HG03354 (cell line): Measurements from ENCODE around the gene ARHGAP12.
A peak's percentile ranks its signal among the peaks of the same experiment; 100 is the strongest.

Source experiments
- ATAC-seq: cut with Tn5 transposase; IDR thresholded peaks from one replicate; pipeline ENCODE4 v1.9.1; 2021; ENCODE audit warnings: mild to moderate bottlenecking; ENCODE audit not compliant: unreplicated experiment, poor library complexity, severe bottlenecking

Gene ARHGAP12

DNA sequence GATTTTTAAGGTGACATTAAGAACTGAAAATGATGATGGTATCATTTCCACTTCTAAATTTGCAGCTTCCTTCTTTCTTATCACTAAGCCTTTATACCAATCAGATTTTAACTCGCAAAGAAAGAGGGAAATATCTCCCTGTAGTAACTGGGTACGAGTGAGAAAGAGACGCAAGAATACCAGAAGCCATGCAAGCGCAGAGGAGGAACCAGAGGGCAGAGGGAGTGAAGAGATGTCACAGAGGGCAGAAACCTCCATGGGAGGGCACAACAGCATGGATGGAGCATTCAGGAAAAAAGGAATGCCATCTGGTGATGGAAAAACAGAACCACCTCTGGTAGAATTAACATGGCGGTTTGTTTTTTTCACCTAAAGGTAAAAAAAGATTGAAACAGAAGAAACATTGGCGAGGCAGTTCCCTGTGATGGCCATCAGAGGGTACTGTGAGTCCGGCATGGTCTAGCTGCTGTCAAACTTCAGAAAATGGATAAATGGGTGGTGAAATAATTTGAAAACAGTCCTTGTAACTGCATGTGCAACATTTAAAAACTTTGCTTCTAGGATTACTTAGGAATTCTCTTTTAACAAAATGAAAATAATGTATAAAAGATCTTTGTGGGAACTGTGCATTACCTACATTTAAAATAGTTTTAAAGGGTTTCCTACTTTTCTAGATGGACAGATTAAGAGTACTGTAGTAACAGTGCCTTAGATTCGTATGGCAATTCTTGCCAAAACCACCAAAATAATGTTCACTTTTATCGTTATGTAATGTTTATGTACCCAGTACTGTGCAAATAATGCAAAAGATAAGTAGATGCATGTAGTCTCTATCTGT lies 91.8 kb downstream of the ARHGAP12 start:
- no peak for ATAC-seq

DNA sequence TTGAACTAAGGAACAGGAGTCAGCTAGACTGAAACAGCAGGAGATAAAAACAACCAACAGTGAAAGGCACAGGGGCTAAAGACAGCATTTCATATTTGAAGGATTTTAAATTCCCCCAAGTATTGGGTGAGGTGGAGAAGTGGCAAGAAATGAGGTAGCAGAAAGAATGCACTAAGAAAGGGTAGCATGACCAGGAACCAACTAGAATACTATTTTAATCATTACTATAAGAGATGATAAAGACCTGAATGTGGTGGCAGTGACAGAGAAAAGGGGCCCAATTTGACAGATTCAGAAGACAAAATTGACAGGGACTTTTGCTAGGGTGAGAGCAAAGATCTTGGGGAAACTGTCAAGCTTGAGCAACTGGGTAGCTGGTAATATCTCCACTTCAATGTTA lies 94.9 kb downstream of the ARHGAP12 start:
- no peak for ATAC-seq

DNA sequence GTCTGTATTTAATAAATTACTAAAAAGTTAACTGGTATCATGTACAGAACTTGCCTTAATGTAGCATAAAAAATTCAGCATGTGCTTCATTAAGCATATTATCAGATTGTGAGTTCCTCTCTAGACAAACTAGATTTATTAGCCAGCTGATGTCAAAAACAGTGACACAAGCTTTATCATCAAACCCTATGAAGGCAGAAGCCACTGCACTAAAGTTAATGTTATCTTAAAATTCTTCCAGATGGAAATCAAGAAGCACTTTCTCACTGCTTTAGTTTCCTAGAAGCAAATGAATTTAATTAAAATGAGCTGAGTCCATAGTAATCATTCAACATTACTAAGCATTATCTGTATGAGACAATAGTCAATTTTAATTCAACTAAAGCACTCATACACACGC lies 96.4 kb downstream of the ARHGAP12 start:
- ATAC-seq = no peak

DNA sequence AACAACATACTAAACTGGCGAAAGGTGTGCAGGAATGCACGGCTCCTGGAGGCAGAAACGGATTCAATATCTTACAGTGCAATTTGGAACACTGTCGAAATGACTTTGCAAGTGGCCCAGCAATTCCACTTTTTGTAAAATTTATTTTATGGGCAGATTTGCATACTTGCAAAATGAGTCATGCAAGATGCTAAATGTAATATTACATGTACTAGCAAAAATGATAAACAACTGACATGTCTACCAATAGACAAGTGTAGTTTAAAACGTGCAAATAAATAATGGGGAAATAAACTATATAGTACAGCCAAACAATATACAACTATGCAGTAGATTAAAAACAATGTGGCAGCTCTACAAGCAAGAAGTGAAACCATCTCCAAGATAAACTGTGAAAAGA lies 97.7 kb downstream of the ARHGAP12 start:
- ATAC-seq = no peak

DNA sequence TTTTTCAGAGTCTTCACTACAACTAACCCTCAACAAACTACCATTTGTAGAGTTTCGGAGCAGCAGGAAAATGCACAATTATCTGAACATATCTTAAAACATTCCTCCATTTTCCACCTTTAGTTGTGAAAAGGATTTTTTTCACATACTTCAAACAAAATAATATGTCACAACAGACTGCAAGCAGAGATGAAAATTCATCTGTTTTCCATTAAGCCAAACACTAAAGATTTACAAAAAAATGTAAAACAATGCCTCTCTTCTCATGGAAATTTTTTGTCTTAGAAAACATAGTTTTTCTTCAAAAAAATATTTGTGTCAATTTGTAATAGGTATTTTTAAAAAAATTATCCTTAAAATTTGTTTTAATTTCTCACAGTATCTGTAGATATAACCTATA lies 98.9 kb downstream of the ARHGAP12 start:
- ATAC-seq = no peak

DNA sequence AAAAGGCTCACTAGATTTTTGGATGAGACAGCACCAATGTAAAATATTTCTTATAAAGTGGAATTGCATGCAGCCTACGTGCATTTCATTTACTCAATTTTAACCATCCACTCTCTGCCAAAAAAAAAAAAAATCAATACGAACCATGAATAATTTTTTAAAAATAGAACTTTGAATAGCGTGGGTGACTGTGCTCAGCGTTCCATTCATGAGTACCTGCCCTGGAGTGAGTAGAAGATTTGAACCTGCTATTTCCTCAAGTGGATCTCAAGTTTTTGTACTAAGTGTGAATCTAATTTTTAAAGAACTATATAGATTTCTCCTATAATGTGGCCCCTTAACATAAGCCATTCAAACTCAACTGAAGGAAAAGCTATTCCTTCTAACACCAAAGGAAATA lies 105.3 kb downstream of the ARHGAP12 start:
- no peak for ATAC-seq

DNA sequence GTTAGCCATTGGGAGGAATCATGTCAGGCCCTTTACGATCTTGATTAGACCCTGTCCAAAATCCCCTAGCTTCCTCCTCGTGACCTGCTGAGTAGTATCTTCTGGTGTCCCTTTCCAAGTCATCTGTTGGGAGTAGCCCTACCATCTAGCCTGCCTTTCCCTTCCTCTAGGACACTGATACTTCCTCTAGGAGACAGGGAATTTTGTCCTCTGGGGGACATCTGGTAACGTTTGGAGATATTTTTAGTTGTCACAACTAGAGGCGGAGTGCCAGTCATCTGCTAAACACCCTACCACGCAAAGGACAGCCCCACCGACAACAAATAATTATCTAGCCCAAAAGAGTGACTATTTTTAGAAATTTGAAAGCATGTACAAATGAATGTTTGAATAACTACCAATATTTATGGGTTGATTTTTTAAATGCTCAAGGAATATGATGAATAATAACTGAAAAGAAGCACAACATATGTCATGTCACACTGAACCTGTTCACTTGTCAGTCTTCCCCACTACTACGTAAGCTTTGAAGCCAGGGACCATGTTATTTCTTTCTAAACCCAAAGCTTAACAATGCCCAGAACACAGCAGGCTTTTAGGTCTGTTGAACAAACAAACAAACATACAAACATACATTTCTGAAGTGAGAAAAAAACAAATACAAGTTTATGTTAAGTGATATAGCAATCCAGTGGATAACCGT lies 105.9 kb downstream of the ARHGAP12 start:
- ATAC-seq = no peak

DNA sequence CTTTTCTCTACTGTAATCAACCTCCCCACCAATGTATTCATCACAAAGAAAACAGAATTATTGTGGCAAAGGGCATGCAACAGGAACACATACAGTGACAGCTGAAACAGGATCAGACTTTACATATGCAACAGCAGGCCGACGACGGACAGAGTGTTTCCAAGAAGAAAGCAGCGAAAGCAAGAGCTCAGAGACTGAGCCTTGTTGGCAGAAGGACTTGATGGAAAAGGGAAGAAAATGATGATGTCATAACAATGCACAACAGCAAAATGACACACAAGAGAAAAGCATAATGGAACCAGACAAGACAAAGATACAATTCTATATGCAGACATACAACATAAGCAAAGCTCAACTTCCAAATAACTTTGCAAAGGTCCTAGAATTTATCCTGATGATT lies 106.5 kb downstream of the ARHGAP12 start:
- ATAC-seq = no peak

DNA sequence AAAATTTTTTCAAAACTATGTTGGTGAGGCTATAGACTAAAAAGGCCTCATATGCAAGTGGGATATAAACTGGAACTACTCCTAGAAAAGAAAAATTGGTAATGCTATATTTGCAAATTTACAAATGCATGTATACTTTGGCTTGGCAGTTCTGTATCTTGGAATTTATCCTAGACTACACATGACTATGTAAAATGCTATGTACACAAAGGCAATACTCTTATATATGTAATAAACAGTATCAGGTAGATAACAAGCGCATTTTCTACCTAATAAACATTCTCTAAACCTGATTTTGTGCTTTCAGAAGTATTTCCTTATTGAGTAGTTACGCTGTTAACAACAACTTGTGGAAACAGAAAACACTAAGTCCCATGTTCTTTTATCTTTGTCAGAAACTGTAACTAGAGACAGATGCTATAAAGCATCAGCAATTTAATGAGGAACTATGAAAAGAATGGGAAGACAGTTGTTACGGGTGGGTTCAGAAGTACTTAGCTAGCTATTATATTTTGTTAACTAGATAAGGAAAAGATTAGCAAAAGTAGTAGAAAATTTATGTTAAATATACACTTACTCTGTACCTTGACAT lies 107.8 kb downstream of the ARHGAP12 start:
- ATAC-seq = no peak

DNA sequence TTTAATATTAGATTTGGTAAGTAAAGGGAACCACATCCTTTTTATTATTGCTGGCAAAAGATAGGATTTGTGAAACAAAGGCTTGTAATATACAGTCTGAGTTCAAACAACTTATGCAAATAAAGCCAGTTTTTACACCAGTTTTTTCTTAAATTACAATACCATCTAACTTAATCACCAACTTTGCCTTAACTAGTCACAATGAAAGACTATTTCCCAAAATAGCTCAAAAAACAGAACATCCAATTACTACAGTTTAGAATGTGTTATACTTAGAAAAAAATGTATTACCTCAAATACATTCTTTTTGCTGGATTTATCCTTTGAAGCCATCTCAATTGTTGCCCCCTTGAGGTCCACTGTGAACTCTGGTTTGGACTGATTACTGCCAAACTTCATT lies 108.5 kb downstream of the ARHGAP12 start:
- no peak for ATAC-seq

DNA sequence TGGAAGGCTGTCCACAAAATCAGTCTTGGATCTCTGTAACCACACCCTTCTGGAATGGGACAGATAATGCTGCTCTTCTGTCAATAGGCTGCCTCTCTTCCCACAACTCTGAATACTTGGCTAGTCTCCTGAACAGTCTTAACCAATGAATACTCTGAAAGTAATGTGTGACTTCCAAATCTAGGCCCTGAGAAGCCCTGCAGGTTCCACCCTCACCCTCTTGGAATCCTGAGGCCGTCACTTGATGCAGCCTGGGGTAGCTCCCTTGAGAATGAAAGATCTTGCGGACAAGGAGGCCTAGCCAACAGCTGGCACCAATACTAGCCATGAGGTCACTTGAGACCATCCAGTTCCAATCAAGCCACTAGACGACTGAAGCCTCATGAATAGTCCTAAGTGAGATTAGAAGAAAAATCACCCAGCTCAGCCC lies 109.2 kb downstream of the ARHGAP12 start:
- no peak for ATAC-seq

DNA sequence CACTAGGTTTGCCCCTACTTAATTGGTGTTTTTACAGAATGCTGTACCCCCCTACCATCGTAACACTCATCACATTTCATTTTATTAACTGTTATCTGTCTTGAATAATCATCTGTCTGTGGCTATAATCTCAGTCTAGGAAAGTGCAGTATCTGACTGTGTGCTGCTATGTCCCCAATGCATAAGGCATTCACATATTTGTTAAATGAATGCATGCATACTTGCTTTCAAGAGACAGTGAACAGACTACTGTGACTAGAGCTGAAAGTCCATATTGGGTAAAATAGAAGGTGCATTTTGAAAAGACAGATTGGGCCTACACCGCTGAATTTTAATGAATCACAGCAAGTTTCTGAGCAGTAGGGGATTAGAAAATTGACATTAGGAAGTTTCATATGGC lies 112.3 kb downstream of the ARHGAP12 start:
- ATAC-seq = no peak

DNA sequence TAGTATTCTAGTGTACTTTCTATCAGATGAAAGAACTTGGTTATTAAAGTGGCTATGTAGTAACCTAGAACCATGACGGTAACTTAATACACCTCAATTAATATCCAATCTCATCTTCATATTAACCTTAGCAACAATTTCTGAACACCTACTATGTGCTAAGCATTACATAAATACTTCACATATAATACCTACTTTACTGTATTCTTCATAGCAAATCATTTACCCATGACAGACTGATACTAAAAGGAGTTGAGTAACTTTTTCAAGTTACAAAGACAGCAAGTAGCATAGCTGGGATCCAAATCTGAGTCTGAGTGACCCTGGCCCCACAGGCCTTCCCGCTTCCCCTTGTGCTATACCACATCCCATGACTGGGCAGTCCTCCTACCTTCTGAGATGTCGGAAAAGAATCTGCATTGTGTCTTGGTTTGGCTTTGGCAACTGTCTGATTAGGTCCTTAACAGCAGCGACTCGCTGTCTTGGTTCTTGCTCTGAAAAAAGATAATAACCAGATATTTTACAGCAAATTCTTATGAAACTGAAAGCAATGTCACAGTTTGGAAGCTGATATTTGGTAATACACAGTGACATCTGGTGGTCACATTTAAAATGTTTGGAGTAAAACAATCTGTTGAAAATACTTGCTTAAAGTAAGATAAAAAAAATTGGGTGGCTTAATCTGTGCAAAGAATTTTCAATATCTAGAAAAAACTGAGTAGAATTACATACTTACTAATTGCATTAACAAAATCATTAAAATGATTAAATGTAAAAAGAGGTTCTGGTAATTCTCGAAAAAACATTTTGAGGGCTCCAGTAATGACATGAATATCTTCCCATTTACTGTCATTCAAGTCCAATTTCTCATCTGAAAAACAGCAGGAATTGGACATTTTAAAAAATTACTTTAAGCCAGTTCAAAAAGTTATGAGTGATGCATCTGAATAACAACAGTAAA lies 120.1 kb downstream of the ARHGAP12 start:
- peak; percentile 68 for ATAC-seq

DNA sequence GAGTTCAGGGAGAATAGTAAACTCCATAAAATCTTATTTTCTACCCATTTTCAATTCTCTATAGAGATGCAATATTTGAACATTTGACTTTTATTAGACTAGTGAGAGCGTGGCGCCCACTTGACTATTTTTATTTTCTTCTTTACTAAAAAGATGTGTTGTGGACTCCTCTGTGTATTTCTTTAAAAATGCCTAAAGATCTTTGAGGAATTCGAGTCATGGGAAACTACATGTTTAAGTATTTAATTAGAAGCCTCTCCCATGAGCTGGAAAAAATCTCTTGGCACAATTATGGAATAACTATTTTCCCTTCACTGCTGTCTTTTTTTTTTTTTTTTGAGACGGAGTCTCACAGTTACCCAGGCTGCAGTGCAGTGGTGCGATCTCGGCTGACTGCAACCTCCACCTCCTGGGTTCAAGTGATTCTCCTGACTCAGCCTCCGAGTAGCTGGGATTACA lies 124.2 kb downstream of the ARHGAP12 start:
- no peak for ATAC-seq

DNA sequence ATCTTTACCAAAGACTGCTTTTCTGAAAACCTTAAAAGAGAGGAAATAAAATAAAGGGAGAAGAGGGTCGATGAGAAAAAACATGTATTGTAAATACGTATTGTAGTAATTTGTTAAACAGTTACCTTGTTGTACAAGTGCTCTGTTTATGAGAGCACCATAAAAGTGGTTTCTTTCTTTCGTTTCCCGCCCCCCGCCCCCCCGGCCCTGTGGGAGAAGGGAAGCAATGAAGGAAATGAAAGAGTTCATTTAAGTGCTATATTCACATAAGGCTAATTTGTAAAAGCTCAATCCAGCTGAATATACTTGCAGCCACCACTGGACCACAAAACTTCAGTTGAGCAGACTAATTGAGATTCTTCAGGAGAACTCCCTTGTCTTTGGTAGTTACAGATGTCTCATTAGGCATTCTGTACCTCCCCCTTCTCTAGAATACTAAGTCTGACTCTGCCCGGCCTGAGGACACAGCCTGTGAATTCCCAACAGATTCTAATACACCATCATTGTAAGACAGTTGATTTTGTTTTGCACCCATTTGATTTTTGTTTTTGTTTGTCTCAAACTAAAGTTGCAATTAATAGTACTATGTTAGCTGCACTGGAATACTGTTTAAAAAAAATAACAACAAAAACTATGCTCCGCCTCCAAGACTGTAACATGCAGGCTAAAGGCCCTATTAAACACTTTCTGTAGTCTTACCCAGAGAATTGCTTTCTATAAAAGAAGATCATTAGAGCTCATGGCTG lies 124.9 kb downstream of the ARHGAP12 start:
- ATAC-seq = no peak

DNA sequence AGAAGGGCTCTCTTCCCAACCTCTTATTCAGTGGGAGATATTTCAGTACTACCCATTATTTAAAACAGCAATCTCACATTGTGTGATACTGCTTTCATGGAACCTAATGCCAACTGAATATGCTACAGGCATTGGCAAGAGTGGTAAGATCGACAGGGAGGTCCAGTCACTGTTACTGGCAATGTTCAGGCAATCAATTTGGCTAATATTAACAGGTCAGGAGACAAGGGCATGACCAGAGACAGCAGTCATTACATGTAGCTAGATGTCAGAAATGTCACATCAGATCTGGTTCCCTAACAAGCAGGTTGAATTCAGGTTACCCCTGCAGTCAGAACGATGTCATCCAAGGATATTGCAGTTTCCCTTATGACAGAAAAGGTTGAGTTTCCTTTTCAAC lies 129.4 kb downstream of the ARHGAP12 start:
- ATAC-seq = no peak

DNA sequence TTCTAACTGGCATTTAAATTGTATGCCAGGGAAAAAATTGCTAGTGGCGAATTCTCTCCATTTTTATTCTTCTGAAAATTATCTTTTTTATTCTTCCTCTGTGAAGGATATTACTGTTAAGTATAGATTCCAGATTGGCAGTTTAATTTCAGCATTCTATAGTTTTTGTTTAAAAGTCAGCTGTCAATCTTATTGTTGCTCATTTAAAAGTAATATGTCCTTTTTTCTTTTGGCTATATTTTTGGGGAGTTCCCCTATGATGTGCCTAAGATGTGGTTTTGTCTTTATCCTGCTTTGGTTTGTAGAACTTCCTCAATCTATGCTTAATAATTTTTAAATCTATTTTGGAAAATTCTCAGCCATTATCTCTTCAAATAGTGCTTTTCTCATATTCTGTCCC lies 135.9 kb downstream of the ARHGAP12 start:
- ATAC-seq = no peak

DNA sequence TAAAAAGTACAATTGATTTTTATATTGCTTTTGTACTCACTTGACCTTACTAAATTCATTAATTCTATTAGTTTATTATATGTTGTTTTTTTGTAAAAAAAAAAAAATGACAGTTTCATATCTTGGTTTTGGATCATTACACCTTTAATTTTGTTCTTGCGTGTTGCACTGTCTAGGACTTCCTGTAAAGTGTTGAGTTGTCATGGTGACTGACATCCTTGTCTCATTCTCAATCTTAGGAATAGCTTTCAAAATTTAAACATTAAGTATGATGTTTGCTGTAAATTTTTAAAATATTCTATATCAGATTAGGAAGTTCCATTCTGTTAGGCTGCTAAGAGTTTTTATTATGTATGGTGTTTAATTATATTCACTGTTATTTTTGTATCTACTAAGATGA lies 139.1 kb downstream of the ARHGAP12 start:
- no peak for ATAC-seq

DNA sequence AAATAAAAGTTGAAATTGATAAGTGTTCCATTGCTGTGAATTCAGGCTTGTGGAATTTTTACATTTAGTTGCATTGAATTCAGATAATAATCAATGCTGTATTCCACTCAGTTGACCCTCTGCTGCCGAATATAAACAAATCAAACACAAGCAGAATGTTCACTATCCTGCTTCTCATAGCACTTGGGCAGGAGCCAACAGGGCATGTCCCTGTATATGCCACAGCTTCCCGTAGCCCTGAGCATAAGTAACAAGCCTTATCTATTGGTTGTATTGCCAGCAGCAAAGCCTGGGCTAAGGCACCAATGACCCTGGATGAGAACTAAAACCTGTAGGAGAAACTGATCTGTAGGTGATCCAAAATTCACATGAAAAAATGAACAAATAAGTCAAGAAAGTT lies 145.9 kb downstream of the ARHGAP12 start:
- ATAC-seq = no peak
